ENCODE data around the gene PRELID2.

The PRELID2 gene

GRCh38 chr5:145780982-145781381, 54.2 kb downstream of the PRELID2 start:
- no peak for DNase-seq (ENCODE audit: extremely low spot score)
- TF ChIP-seq FOXM1 (IDR thresholded peaks at IDR 0.05; ENCODE audit: borderline replicate concordance): no peak
- TF ChIP-seq ELF4 (IDR thresholded peaks at IDR 0.05): no peak
- TF ChIP-seq NFRKB (IDR thresholded peaks at IDR 0.05): no peak
- no peak for TF ChIP-seq SP1 (IDR thresholded peaks at IDR 0.05)
- no peak for TF ChIP-seq SUZ12 (IDR thresholded peaks at IDR 0.05)
- TF ChIP-seq ZNF384 (IDR thresholded peaks at IDR 0.05): no peak
- no peak for TF ChIP-seq TARDBP (IDR thresholded peaks at IDR 0.05)
- no peak for TF ChIP-seq CTBP1 (IDR thresholded peaks at IDR 0.05; ENCODE audit: borderline replicate concordance)
- no peak for TF ChIP-seq FOXA1 (IDR thresholded peaks at IDR 0.05)
- TF ChIP-seq L3MBTL2 (conservative IDR thresholded peaks at IDR 0.05): no peak
- no peak for TF ChIP-seq FOXK2 (IDR thresholded peaks at IDR 0.05)
- no peak for TF ChIP-seq PKNOX1 (IDR thresholded peaks at IDR 0.05)
- no peak for TF ChIP-seq HDGF (IDR thresholded peaks at IDR 0.05; ENCODE audit: borderline replicate concordance)
- TF ChIP-seq BHLHE40 (IDR thresholded peaks at IDR 0.05; ENCODE audit: borderline replicate concordance): no peak
- CTCF ChIA-PET: interaction anchor here (1.0 kb wide), 1 partner anchor 121 kb away, joined by 3 read pairs; no protein-coding TSS in a partner anchor
- POLR2A ChIA-PET: no interaction called here

- CTCF ChIA-PET: no interaction called here
- DNase-seq (ENCODE audit: extremely low spot score): no peak
- POLR2A ChIA-PET: interaction anchor here (1.1 kb wide), 1 partner anchor 9 kb away, joined by 3 read pairs; no protein-coding TSS in a partner anchor
- TF ChIP-seq SUZ12 (IDR thresholded peaks at IDR 0.05) (no peak), NFRKB (IDR thresholded peaks at IDR 0.05) (no peak), FOXA1 (IDR thresholded peaks at IDR 0.05) (no peak), HDGF (IDR thresholded peaks at IDR 0.05; ENCODE audit: borderline replicate concordance) (no peak), FOXM1 (IDR thresholded peaks at IDR 0.05; ENCODE audit: borderline replicate concordance) (no peak), ARNT (IDR thresholded peaks at IDR 0.05) (no peak), SP1 (IDR thresholded peaks at IDR 0.05) (no peak), ZNF384 (IDR thresholded peaks at IDR 0.05) (no peak), CTBP1 (IDR thresholded peaks at IDR 0.05; ENCODE audit: borderline replicate concordance) (no peak), TARDBP (IDR thresholded peaks at IDR 0.05) (no peak), FOXK2 (IDR thresholded peaks at IDR 0.05) (no peak), ELF4 (IDR thresholded peaks at IDR 0.05) (no peak), LEF1 (IDR thresholded peaks at IDR 0.05; ENCODE audit: borderline replicate concordance) (no peak), L3MBTL2 (conservative IDR thresholded peaks at IDR 0.05) (no peak), PKNOX1 (IDR thresholded peaks at IDR 0.05) (no peak), BHLHE40 (IDR thresholded peaks at IDR 0.05; ENCODE audit: borderline replicate concordance) (no peak)
Observed at GRCh38 chr5:145778144-145778900, 56.8 kb downstream of the PRELID2 start.

GRCh38 chr5:145777445-145778063, 57.6 kb downstream of the PRELID2 start:
- TF ChIP-seq NFRKB (IDR thresholded peaks at IDR 0.05) (no peak), BHLHE40 (IDR thresholded peaks at IDR 0.05; ENCODE audit: borderline replicate concordance) (no peak), ZNF384 (IDR thresholded peaks at IDR 0.05) (no peak), TARDBP (IDR thresholded peaks at IDR 0.05) (no peak), SP1 (IDR thresholded peaks at IDR 0.05) (no peak), CTBP1 (IDR thresholded peaks at IDR 0.05; ENCODE audit: borderline replicate concordance) (no peak), ELF4 (IDR thresholded peaks at IDR 0.05) (no peak), FOXA1 (IDR thresholded peaks at IDR 0.05) (no peak), FOXM1 (IDR thresholded peaks at IDR 0.05; ENCODE audit: borderline replicate concordance) (no peak), PKNOX1 (IDR thresholded peaks at IDR 0.05) (no peak), ARNT (IDR thresholded peaks at IDR 0.05) (no peak), FOXK2 (IDR thresholded peaks at IDR 0.05) (no peak), SUZ12 (IDR thresholded peaks at IDR 0.05) (no peak)
- ChIA-PET CTCF (no interaction called here), POLR2A (interaction anchor here (1.1 kb wide), 1 partner anchor 9 kb away, joined by 3 read pairs; no protein-coding TSS in a partner anchor)
- DNase-seq (ENCODE audit: extremely low spot score): no peak

GRCh38 chr5:145776886-145777285, 58.3 kb downstream of the PRELID2 start:
- ChIA-PET CTCF (no interaction called here), POLR2A (no interaction called here)
- TF ChIP-seq NFRKB (IDR thresholded peaks at IDR 0.05) (no peak), ZNF384 (IDR thresholded peaks at IDR 0.05) (no peak), CTBP1 (IDR thresholded peaks at IDR 0.05; ENCODE audit: borderline replicate concordance) (no peak), L3MBTL2 (conservative IDR thresholded peaks at IDR 0.05) (no peak), FOXK2 (IDR thresholded peaks at IDR 0.05) (no peak), HDGF (IDR thresholded peaks at IDR 0.05; ENCODE audit: borderline replicate concordance) (no peak), SP1 (IDR thresholded peaks at IDR 0.05) (no peak), FOXA1 (IDR thresholded peaks at IDR 0.05) (no peak), SUZ12 (IDR thresholded peaks at IDR 0.05) (no peak)
- no peak for DNase-seq (ENCODE audit: extremely low spot score)

- no peak for DNase-seq (ENCODE audit: extremely low spot score)
- ChIA-PET POLR2A (no interaction called here), CTCF (interaction anchor here (0.6 kb wide), 1 partner anchor 21 kb away, joined by 3 read pairs; no protein-coding TSS in a partner anchor)
- TF ChIP-seq HDGF (IDR thresholded peaks at IDR 0.05; ENCODE audit: borderline replicate concordance): no peak
- TF ChIP-seq FOXA1 (IDR thresholded peaks at IDR 0.05): no peak
- no peak for TF ChIP-seq SUZ12 (IDR thresholded peaks at IDR 0.05)
- no peak for TF ChIP-seq ZNF384 (IDR thresholded peaks at IDR 0.05)
- TF ChIP-seq BHLHE40 (IDR thresholded peaks at IDR 0.05; ENCODE audit: borderline replicate concordance): no peak
- TF ChIP-seq FOXK2 (IDR thresholded peaks at IDR 0.05): no peak
Observed at GRCh38 chr5:145775893-145776444, 59.2 kb downstream of the PRELID2 start.

All from HEK293T (cell line).